ENCODE measurements around the gene GPR148. TPM values are rescaled to one million over a fixed set of nuclear protein-coding genes. Genes with fewer than 3 reads are reported as not detected.

GPR148 gene
- polyA plus RNA-seq, 5 donors: not detected

GRCh38 chr2:130768191-130768855 lies 39.5 kb downstream of the GPR148 start:
- no peak for DNase-seq

DNA sequence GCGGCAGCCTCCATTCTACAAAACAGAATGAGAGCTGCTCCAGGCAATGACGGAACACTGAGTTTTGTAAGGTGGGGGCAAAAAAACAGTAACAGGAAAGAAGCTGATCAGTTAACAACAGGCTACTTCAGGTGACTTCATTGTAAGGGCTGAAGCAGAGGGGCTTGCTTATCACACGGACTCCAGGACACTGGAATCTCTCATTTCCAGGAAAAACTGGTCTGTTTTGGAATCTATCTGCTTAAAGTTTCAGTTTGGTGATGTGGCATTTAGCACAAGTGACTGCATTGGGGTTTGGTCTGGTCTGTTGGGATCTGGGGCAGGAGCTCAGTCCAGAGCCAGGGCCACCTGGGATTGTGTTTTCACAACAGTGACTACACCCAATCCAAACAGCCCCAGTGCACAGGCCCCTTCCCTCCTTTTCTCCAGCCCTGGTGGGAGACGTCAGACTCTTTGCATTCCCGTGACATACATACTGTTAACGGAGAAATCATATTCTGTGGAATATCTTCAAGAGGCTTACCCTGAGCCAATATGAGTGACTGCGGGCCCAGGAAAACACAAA lies 40.6 kb downstream of the GPR148 start:
- DNase-seq: no peak

- no peak for DNase-seq
Measured at GRCh38 chr2:130776550-130776949, 47.7 kb downstream of the GPR148 start.

- no peak for DNase-seq
Measured at GRCh38 chr2:130778781-130779180, 49.9 kb downstream of the GPR148 start.

Other genes starting within 250 kb of the GPR148 start
- under 1 TPM; 0.23 to 0.90 (median 0.57) TPM for gene POTEI, start 219.7 kb upstream of the GPR148 start, polyA plus RNA-seq (ENCODE audit: insufficient read depth in 1 of 5, insufficient read length in 5 of 5, low replicate concordance in 1 of 5)
- not detected for gene CFC1B, start 207.8 kb upstream of the GPR148 start, polyA plus RNA-seq (ENCODE audit: insufficient read depth in 1 of 5, insufficient read length in 5 of 5, low replicate concordance in 1 of 5)
- 10 to 100 TPM in 2 of 5 donors, 1 to 10 TPM in 3; 4.4 to 11.2 (median 7.9) TPM for gene CFC1, start 129.5 kb upstream of the GPR148 start, polyA plus RNA-seq (ENCODE audit: insufficient read depth in 1 of 5, insufficient read length in 5 of 5, low replicate concordance in 1 of 5)
- gene POTEJ, start 117.6 kb upstream of the GPR148 start, polyA plus RNA-seq (ENCODE audit: insufficient read depth in 1 of 5, insufficient read length in 5 of 5, low replicate concordance in 1 of 5): under 1 TPM in 4 of 5 donors, not detected in 1; 0.11 to 0.64 (median 0.14) TPM
- under 1 TPM; 0.06 to 0.18 (median 0.07) TPM for gene AMER3, start 26.5 kb downstream of the GPR148 start, polyA plus RNA-seq (ENCODE audit: insufficient read depth in 1 of 5, insufficient read length in 5 of 5, low replicate concordance in 1 of 5)
- 1 to 10 TPM; 2.0 to 4.1 (median 2.7) TPM for gene ARHGEF4, start 107.8 kb downstream of the GPR148 start, polyA plus RNA-seq (ENCODE audit: insufficient read depth in 1 of 5, insufficient read length in 5 of 5, low replicate concordance in 1 of 5)